PFSK-1 (cell line): ENCODE results near the gene TAX1BP1.

ENCODE experiments used
- SIN3A ChIP-seq: IDR thresholded peaks from 2 replicates; pipeline ENCODE4 v1.6.1; 2012; ENCODE audit warnings: mild to moderate bottlenecking, low read length, moderate library complexity, borderline replicate concordance; ENCODE audit not compliant: insufficient read depth
- TF ChIP-seq, protein P1 (sequence below), 2 experiments: IDR thresholded peaks; 2 replicates each; pipeline versions ENCODE4 v1.6.1 to v1.8.0; 2011 to 2012; ENCODE audit warnings: low read depth in 2 of 2, low read length in 2 of 2, control low read depth in 1 of 2, inconsistent platforms in 1 of 2, mild to moderate bottlenecking in 1 of 2, moderate library complexity in 1 of 2; ENCODE audit not compliant: insufficient read depth in 1 of 2

DNA sequence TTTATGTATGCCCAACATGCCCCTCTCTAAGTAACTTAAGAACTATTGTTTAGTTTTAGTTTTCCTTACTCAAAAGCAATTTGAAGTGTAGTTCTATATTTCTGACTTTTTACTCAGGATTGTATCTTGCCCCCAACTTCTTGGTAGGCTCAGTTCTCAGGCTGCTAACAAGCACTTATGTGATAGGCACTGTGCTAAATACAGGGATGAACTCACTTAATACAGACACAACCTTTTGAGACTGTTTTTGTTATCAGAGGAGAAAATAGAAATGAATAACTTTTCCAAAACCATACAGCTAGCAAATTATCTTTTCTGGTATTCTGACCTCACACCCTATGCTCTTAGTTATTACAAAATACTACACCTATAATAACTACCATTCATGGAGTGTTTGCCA is 16.3 kb downstream of the TAX1BP1 start:
- TF ChIP-seq, protein P1, sequence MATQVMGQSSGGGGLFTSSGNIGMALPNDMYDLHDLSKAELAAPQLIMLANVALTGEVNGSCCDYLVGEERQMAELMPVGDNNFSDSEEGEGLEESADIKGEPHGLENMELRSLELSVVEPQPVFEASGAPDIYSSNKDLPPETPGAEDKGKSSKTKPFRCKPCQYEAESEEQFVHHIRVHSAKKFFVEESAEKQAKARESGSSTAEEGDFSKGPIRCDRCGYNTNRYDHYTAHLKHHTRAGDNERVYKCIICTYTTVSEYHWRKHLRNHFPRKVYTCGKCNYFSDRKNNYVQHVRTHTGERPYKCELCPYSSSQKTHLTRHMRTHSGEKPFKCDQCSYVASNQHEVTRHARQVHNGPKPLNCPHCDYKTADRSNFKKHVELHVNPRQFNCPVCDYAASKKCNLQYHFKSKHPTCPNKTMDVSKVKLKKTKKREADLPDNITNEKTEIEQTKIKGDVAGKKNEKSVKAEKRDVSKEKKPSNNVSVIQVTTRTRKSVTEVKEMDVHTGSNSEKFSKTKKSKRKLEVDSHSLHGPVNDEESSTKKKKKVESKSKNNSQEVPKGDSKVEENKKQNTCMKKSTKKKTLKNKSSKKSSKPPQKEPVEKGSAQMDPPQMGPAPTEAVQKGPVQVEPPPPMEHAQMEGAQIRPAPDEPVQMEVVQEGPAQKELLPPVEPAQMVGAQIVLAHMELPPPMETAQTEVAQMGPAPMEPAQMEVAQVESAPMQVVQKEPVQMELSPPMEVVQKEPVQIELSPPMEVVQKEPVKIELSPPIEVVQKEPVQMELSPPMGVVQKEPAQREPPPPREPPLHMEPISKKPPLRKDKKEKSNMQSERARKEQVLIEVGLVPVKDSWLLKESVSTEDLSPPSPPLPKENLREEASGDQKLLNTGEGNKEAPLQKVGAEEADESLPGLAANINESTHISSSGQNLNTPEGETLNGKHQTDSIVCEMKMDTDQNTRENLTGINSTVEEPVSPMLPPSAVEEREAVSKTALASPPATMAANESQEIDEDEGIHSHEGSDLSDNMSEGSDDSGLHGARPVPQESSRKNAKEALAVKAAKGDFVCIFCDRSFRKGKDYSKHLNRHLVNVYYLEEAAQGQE (IDR thresholded peaks at IDR 0.05; ENCODE audit: insufficient read depth in 1 of 2, low read depth in 2 of 2, low read length in 2 of 2) = no peak
- TF ChIP-seq SIN3A = no peak
